IMR-90 (cell line): ENCODE data around the gene MAJIN. TPM values are rescaled to one million over a fixed set of nuclear protein-coding genes. Genes with fewer than 3 reads are reported as not detected.

Source experiments
- ATAC-seq: fragments of 200-7000 bp; cut with Tn5 transposase; 2 replicates; pipeline ENCODE4 v1.9.1; 2020; ENCODE audit warnings: low read depth, mild to moderate bottlenecking, moderate library complexity
- BruUV-seq: library from RNA; stranded (reverse); fragments of 400-500 nt; replicated peaks from 2 replicates; lab custom pipeline; 2021; lab: Mats Ljungman, UMichigan
- CTCF ChIA-PET: fragments of 300-600 bp; formaldehyde crosslinking; extraction: SDS; loops from one replicate; lab custom pipeline; 2021; ENCODE audit warnings: antibody characterized with exemption; lab: Yijun Ruan, JAX
- POLR2A ChIA-PET: fragments of 300-600 bp; sonication (Branson Sonifier 250); formaldehyde crosslinking; loops from one replicate; lab custom pipeline; 2022; ENCODE audit warnings: antibody characterized with exemption; ENCODE audit not compliant: unreplicated experiment; lab: Charles Lee
- DNase-seq: peaks from one replicate; pipeline ENCODE4 v3.0.0; 2013
- H2AFZ ChIP-seq: replicated peaks from 2 replicates; pipeline ENCODE3; 2013; ENCODE audit warnings: low read length, mild to moderate bottlenecking; ENCODE audit not compliant: poor library complexity
- H2AK5ac ChIP-seq: 2 replicates; pipeline ENCODE4 v1.6.1; 2013; ENCODE audit warnings: low read depth, low read length, inconsistent platforms
- H2AK9ac ChIP-seq: replicated peaks from 2 replicates; pipeline ENCODE3; 2013; ENCODE audit warnings: mild to moderate bottlenecking, low read depth, low read length, moderate library complexity; ENCODE audit not compliant: poor library complexity
- H2BK120ac ChIP-seq: 2 replicates; pipeline ENCODE4 v1.6.1; 2013; ENCODE audit warnings: low read depth, low read length, inconsistent platforms
- H2BK15ac ChIP-seq: 3 replicates; pipeline ENCODE4 v1.6.1; 2013; ENCODE audit warnings: low read depth, low read length, inconsistent platforms
- H2BK20ac ChIP-seq: 2 replicates; pipeline ENCODE4 v1.6.1; 2013; ENCODE audit warnings: low read depth, mild to moderate bottlenecking, inconsistent platforms, low read length, moderate library complexity
- H2BK5ac ChIP-seq: 2 replicates; pipeline ENCODE4 v1.6.1; 2013; ENCODE audit warnings: mild to moderate bottlenecking, low read depth, low read length, inconsistent platforms; ENCODE audit not compliant: poor library complexity, severe bottlenecking
- H3K14ac ChIP-seq: replicated peaks from 2 replicates; pipeline ENCODE4 v1.6.1; 2013; ENCODE audit warnings: low read depth, low read length, inconsistent platforms
- H3K18ac ChIP-seq: 2 replicates; pipeline ENCODE4 v1.6.1; 2013; ENCODE audit warnings: low read depth, low read length, control low read depth
- H3K23ac ChIP-seq: 2 replicates; pipeline ENCODE4 v1.6.1; 2013; ENCODE audit warnings: low read depth, low read length, inconsistent platforms
- H3K27ac ChIP-seq: 2 replicates; pipeline ENCODE4 v1.5.1; 2013; ENCODE audit warnings: mild to moderate bottlenecking, control low read depth, low read length; ENCODE audit not compliant: insufficient read depth
- H3K27me3 ChIP-seq: 2 replicates; pipeline ENCODE4 v1.6.1; 2013; ENCODE audit warnings: low read length; ENCODE audit not compliant: control insufficient read depth, insufficient read depth
- H3K36me3 ChIP-seq: 2 replicates; pipeline ENCODE4 v1.6.1; 2013; ENCODE audit warnings: low read length, mixed read lengths; ENCODE audit not compliant: control insufficient read depth, insufficient read depth
- H3K4ac ChIP-seq: 2 replicates; pipeline ENCODE4 v1.6.1; 2013; ENCODE audit warnings: low read depth, low read length, inconsistent platforms
- H3K4me1 ChIP-seq: 2 replicates; pipeline ENCODE4 v1.6.1; 2013; ENCODE audit warnings: low read length, mixed read lengths; ENCODE audit not compliant: control insufficient read depth, insufficient read depth
- H3K4me2 ChIP-seq: 2 replicates; pipeline ENCODE4 v1.6.1; 2013; ENCODE audit warnings: low read depth, mild to moderate bottlenecking, control low read depth, low read length, moderate library complexity
- H3K4me3 ChIP-seq: 2 replicates; pipeline ENCODE4 v1.5.1; 2013; ENCODE audit warnings: low read depth, mild to moderate bottlenecking, control low read depth, low read length, moderate library complexity; ENCODE audit not compliant: insufficient read depth
- H3K56ac ChIP-seq: 2 replicates; pipeline ENCODE4 v1.6.1; 2013; ENCODE audit warnings: low read length, inconsistent platforms; ENCODE audit not compliant: insufficient read depth; ENCODE audit errors: extremely low read depth
- H3K79me1 ChIP-seq, 2 experiments: 2 replicates each; pipeline ENCODE4 v1.6.1; 2013; ENCODE audit warnings: low read length in 2 of 2, inconsistent platforms in 1 of 2, low read depth in 1 of 2
- H3K9ac ChIP-seq: 2 replicates; pipeline ENCODE4 v1.6.1; 2013; ENCODE audit warnings: low read depth, low read length, control low read depth
- H3K9me1 ChIP-seq: 2 replicates; pipeline ENCODE4 v1.6.1; 2013; ENCODE audit warnings: low read length, inconsistent platforms; ENCODE audit not compliant: insufficient read depth
- H3K9me3 ChIP-seq: 2 replicates; pipeline ENCODE4 v1.6.1; 2013; ENCODE audit warnings: low read length; ENCODE audit not compliant: control insufficient read depth, insufficient read depth
- H4K20me1 ChIP-seq: 2 replicates; pipeline ENCODE4 v1.6.1; 2013; ENCODE audit warnings: low read length, inconsistent platforms; ENCODE audit not compliant: insufficient read depth
- H4K5ac ChIP-seq: 2 replicates; pipeline ENCODE4 v1.6.1; 2013; ENCODE audit warnings: mild to moderate bottlenecking, low read depth, low read length, control low read depth
- H4K8ac ChIP-seq, 2 experiments: 2 replicates each; pipeline ENCODE4 v1.6.1; 2013; ENCODE audit warnings: low read depth in 2 of 2, low read length in 2 of 2, control low read depth in 1 of 2, inconsistent platforms in 1 of 2
- H4K91ac ChIP-seq: 2 replicates; pipeline ENCODE4 v1.6.1; 2013; ENCODE audit warnings: low read depth, low read length, inconsistent platforms; ENCODE audit not compliant: insufficient read depth
- BHLHE40 ChIP-seq: fragments of 150-350 bp; IDR thresholded peaks from 2 replicates; pipeline ENCODE4 v1.6.1; 2016; ENCODE audit warnings: mild to moderate bottlenecking, low read depth, low read length
- CEBPB ChIP-seq: IDR thresholded peaks from 2 replicates; pipeline ENCODE4 v1.6.1; 2012; ENCODE audit warnings: low read depth, low read length, improper control_type of control experiment
- CHD1 ChIP-seq: IDR thresholded peaks from 2 replicates; pipeline ENCODE4 v1.6.1; 2012; ENCODE audit warnings: low read depth, low read length, improper control_type of control experiment
- FOS ChIP-seq: fragments of 150-350 bp; IDR thresholded peaks from 2 replicates; pipeline ENCODE4 v1.6.1; 2016; ENCODE audit warnings: low read depth, low read length
- MAFK ChIP-seq: IDR thresholded peaks from 2 replicates; pipeline ENCODE4 v1.6.1; 2012; ENCODE audit warnings: low read depth, low read length, improper control_type of control experiment
- MAZ ChIP-seq: IDR thresholded peaks from 2 replicates; pipeline ENCODE4 v1.6.1; 2012; ENCODE audit warnings: low read depth, mild to moderate bottlenecking, low read length, improper control_type of control experiment, moderate library complexity, borderline replicate concordance
- NFE2L2 ChIP-seq: fragments of 150-350 bp; IDR thresholded peaks from 2 replicates; pipeline ENCODE4 v1.6.1; 2016; ENCODE audit warnings: low read depth, mild to moderate bottlenecking, low read length
- POLR2A ChIP-seq: IDR thresholded peaks from 2 replicates; pipeline ENCODE4 v1.6.1; 2012; ENCODE audit warnings: mild to moderate bottlenecking, low read depth, low read length
- RCOR1 ChIP-seq: IDR thresholded peaks from 2 replicates; pipeline ENCODE4 v1.6.1; 2012; ENCODE audit warnings: mild to moderate bottlenecking, low read length, improper control_type of control experiment; ENCODE audit not compliant: insufficient replicate concordance
- SMC3 ChIP-seq: fragments of 150-350 bp; IDR thresholded peaks from 2 replicates; pipeline ENCODE4 v1.6.1; 2016; ENCODE audit warnings: low read depth, mild to moderate bottlenecking, antibody characterized with exemption, low read length, moderate library complexity
- WGBS, 2 experiments: methylation state at CpG; one replicate each; pipeline versions ENCODE4 v1.1.5 to v1.1.7; 2013; ENCODE audit warnings: missing lambda C conversion rate in 2 of 2; ENCODE audit not compliant: insufficient read length in 1 of 2; ENCODE audit errors: extremely low coverage in 2 of 2; 5-methylcytosine and 5-hydroxymethylcytosine counted together
- dilution Hi-C: fragments of 300-500 bp; cut with HindIII; formaldehyde crosslinking; loops from one replicate; pipeline ENCODE4 v1.14.3; 2018; ENCODE audit warnings: low sequenced_read_pairs; ENCODE audit not compliant: unreplicated experiment
- in situ Hi-C: fragments of 300-500 bp; cut with MboI; formaldehyde crosslinking; loops from 3 replicates; pipeline ENCODE4 v1.14.3; 2019; ENCODE audit warnings: low sequenced_read_pairs, inconsistent platforms, mixed read lengths
- intact Hi-C: fragments of 100-400 bp; cut with micrococcal nuclease; formaldehyde crosslinking; loops from 2 replicates; pipeline ENCODE4 v1.10.0; 2022
- polyA plus RNA-seq, 3 experiments: library from polyadenylated mRNA; depleted of rRNA; stranded (reverse); fragments of >200 nt; gene quantifications; 2 replicates each; pipeline ENCODE4 v1.2.3, GENCODE V29; 2012; ENCODE audit warnings: low replicate concordance in 1 of 3
- total RNA-seq: library from RNA; depleted of rRNA; stranded (reverse); fragments of >200 nt; gene quantifications from 2 replicates; pipeline ENCODE4 v1.2.3, GENCODE V29; 2012
- TF ChIP-seq, protein P1 (sequence below): conservative IDR thresholded peaks from 2 replicates; pipeline ENCODE4 v1.5.1; 2012; ENCODE audit warnings: mild to moderate bottlenecking, low read depth, low read length, improper control_type of control experiment
- TF ChIP-seq, protein P2 (sequence below): fragments of 150-350 bp; IDR thresholded peaks from 2 replicates; pipeline ENCODE4 v1.6.1; 2016; ENCODE audit warnings: low read depth, mild to moderate bottlenecking, low read length, moderate library complexity, borderline replicate concordance

The MAJIN gene
- total and polyA plus RNA-seq, 2 of the 4 experiments (the other 2 are of a cell fraction) = not detected

DNA sequence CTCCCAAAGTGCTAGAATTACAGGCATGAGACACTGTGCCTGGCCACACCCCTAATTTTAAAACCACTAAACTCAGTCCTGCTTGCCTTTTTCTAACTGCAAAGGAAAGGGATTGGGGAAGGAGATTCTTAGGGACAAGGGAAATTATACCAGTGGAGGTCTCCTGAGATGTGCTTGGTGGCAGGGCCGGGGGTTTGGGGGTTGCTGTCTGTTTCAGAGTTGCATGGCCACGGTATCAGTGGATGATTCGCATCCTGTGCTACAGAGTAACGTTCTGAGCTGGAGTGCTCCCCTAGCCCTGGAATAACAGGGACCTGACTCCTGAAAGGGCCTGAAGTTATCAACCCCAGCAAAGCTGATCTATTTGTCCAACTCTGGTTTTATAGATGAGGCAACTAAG is 35.4 kb downstream of the MAJIN start:
- Histone ChIP-seq H3K27me3 (peaks cover 10% of the 10 kb centered on the region), H2AK9ac (no peak overlapping the region), H3K79me1 (no peaks in the 10 kb centered on the region), H4K20me1 (0 out of 2 replicates have a peak, but pooled peaks cover 2% of the 10 kb centered on the region), H3K4ac (no peak overlapping the region), H2BK5ac (no peak overlapping the region), H2BK20ac (no peak overlapping the region), H3K36me3 (peaks cover 26% of the 10 kb centered on the region), H3K14ac (no peak overlapping the region), H4K8ac (no peak overlapping the region), H3K9ac (no peak overlapping the region), H2AK5ac (no peak overlapping the region), H2AFZ (no peak overlapping the region), H4K5ac (no peak overlapping the region), H3K9me1 (no peaks in the 10 kb centered on the region), H3K56ac (no peak overlapping the region), H3K27ac (no peak overlapping the region), H3K23ac (no peak overlapping the region), H3K9me3 (no peaks in the 10 kb centered on the region), H3K4me2 (no peak overlapping the region), H3K18ac (no peak overlapping the region), H2BK15ac (no peak overlapping the region), H3K4me1 (no peaks in the 10 kb centered on the region), H2BK120ac (no peak overlapping the region), H3K4me3 (no peak overlapping the region), H4K91ac (no peak overlapping the region)
- POLR2A ChIA-PET = no interaction called here
- no peak for ATAC-seq
- CTCF ChIA-PET = interaction anchor here (1.6 kb wide), 1 partner anchor 11 kb away, joined by 4 read pairs; no protein-coding TSS in a partner anchor
- TF ChIP-seq FOS (no peak), CEBPB (no peak), POLR2A (no peak), NFE2L2 (no peak), RCOR1 (no peak), CHD1 (no peak), SMC3 (no peak), BHLHE40 (no peak), MAZ (no peak), MAFK (no peak)
- TF ChIP-seq, protein P1, sequence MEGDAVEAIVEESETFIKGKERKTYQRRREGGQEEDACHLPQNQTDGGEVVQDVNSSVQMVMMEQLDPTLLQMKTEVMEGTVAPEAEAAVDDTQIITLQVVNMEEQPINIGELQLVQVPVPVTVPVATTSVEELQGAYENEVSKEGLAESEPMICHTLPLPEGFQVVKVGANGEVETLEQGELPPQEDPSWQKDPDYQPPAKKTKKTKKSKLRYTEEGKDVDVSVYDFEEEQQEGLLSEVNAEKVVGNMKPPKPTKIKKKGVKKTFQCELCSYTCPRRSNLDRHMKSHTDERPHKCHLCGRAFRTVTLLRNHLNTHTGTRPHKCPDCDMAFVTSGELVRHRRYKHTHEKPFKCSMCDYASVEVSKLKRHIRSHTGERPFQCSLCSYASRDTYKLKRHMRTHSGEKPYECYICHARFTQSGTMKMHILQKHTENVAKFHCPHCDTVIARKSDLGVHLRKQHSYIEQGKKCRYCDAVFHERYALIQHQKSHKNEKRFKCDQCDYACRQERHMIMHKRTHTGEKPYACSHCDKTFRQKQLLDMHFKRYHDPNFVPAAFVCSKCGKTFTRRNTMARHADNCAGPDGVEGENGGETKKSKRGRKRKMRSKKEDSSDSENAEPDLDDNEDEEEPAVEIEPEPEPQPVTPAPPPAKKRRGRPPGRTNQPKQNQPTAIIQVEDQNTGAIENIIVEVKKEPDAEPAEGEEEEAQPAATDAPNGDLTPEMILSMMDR = no peak
- TF ChIP-seq, protein P2, sequence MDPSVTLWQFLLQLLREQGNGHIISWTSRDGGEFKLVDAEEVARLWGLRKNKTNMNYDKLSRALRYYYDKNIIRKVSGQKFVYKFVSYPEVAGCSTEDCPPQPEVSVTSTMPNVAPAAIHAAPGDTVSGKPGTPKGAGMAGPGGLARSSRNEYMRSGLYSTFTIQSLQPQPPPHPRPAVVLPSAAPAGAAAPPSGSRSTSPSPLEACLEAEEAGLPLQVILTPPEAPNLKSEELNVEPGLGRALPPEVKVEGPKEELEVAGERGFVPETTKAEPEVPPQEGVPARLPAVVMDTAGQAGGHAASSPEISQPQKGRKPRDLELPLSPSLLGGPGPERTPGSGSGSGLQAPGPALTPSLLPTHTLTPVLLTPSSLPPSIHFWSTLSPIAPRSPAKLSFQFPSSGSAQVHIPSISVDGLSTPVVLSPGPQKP = no peak
- BruUV-seq = no TSS peak
- 61% methylated on average over 4 of the region's 4 CpGs; no CpG with 5 or more reads in 1 of the 2 experiments for WGBS, 2 experiments
- intact Hi-C loops (loop anchor here (5.0 kb wide), 1 partner anchor 224 kb away; no protein-coding TSS in a partner anchor), dilution Hi-C loops (no loop called here), in situ Hi-C loops (no loop called here)
- DNase-seq = no peak
